GM10248 (cell line): ENCODE data around the gene ZMYM4.

Experiments
- CTCF ChIA-PET: fragments of 300-600 bp; sonication (Branson Sonifier 250); formaldehyde crosslinking; extraction: SDS; loops from one replicate; lab custom pipeline; 2021; ENCODE audit warnings: antibody characterized with exemption; lab: Yijun Ruan, JAX
- POLR2A ChIA-PET: fragments of 350-650 bp; sonication (Branson Sonifier 250); formaldehyde crosslinking; extraction: SDS; loops from one replicate; lab custom pipeline; 2020; ENCODE audit warnings: antibody characterized with exemption; lab: Yijun Ruan, JAX
- DNase-seq: peaks from one replicate; pipeline ENCODE4 v3.0.0; 2012; ENCODE audit errors: extremely low spot score
- TF ChIP-seq, protein P1 (sequence below): IDR thresholded peaks from 2 replicates; pipeline ENCODE4 v1.5.1; 2012; ENCODE audit warnings: mild to moderate bottlenecking, low read depth; ENCODE audit errors: extremely low read depth, missing control alignments, control extremely low read depth

The ZMYM4 gene

GRCh38 chr1:35282172-35282571 is 13.7 kb downstream of the ZMYM4 start:
- ChIA-PET CTCF (interaction anchor here (1.1 kb wide), 1 partner anchor 9 kb away, joined by 3 read pairs; no protein-coding TSS in a partner anchor), POLR2A (no interaction called here)
- TF ChIP-seq, protein P1, sequence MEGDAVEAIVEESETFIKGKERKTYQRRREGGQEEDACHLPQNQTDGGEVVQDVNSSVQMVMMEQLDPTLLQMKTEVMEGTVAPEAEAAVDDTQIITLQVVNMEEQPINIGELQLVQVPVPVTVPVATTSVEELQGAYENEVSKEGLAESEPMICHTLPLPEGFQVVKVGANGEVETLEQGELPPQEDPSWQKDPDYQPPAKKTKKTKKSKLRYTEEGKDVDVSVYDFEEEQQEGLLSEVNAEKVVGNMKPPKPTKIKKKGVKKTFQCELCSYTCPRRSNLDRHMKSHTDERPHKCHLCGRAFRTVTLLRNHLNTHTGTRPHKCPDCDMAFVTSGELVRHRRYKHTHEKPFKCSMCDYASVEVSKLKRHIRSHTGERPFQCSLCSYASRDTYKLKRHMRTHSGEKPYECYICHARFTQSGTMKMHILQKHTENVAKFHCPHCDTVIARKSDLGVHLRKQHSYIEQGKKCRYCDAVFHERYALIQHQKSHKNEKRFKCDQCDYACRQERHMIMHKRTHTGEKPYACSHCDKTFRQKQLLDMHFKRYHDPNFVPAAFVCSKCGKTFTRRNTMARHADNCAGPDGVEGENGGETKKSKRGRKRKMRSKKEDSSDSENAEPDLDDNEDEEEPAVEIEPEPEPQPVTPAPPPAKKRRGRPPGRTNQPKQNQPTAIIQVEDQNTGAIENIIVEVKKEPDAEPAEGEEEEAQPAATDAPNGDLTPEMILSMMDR, result no peak
- no peak for DNase-seq

DNA sequence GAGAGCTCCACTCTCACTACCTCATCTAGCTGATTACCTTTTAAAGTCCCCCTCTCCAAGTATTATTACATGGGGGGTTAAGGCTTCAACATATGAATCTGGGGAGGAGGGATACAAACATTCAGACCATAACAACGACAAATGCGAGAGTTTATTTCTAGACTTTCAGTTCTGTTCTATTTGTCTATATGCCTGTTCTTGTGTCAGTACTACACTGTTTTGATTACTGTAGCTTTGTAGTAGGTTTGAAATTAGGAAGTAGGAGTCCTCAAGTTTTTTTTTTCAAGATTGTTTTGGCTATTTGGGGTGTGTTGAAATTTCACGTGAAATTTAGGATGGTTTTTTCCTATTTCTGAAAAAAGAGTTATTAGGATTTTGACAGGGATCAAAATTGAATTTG is 16.3 kb downstream of the ZMYM4 start:
- TF ChIP-seq, protein P1, result no peak
- CTCF ChIA-PET, result interaction anchor here (1.0 kb wide), 1 partner anchor 82 kb away, joined by 3 read pairs; no protein-coding TSS in a partner anchor
- POLR2A ChIA-PET, result no interaction called here
- DNase-seq, result no peak

GRCh38 chr1:35285771-35286606 is 17.5 kb downstream of the ZMYM4 start:
- TF ChIP-seq, protein P1, result no peak
- POLR2A ChIA-PET, result interaction anchor here (0.6 kb wide), 1 partner anchor 483 kb away, joined by 11 read pairs; no protein-coding TSS in a partner anchor
- CTCF ChIA-PET, result no interaction called here
- DNase-seq, result no peak

DNA sequence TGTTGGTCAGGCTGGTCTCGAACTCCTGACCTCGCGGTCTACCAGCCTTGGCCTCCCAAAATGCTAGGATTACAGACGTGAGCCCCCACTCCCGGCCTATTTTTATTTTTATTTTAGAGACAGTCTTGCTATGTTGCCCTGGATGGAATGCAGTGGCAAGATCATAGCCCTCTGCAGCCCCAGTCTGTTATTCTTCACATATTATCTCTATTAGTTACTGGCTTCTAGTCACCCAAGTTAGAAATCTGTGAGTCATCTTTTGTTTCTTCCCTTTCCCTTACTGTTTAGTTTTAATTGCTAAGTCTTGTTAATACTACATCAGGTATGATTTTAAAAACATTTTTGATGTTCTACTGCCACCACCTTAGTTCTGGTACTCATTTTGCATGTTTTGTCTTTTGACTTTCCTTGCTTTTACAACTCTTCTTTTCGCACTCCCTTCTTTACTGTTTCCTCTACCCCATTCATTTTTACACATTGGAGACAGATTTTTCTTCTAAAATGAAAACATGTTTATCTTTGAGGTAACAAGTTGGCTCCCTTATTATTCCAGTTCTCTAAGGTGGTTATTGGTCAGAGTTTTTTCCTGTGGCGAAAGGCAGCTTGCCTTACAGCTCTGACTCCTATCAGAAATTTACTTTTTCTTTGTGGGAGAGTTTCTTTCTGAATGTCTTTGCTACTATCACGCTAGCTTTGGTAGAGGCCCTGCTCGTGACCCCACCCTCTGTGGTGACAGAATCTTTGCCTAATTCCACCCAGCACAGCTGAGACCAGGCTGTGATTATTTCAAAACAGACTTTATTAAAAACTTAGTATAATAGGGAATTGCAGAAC is 19.5 kb downstream of the ZMYM4 start:
- ChIA-PET POLR2A (interaction anchor here (0.5 kb wide), 2 partner anchors 47 to 271 kb away, joined by 3 to 4 read pairs; no protein-coding TSS in a partner anchor), CTCF (interaction anchor here (0.8 to 1.5 kb wide), 4 partner anchors 10 to 421 kb away, joined by 3 read pairs; no protein-coding TSS in a partner anchor)
- TF ChIP-seq, protein P1, result no peak
- DNase-seq, result no peak

GRCh38 chr1:35288761-35289160 is 20.3 kb downstream of the ZMYM4 start:
- no peak for DNase-seq
- ChIA-PET POLR2A (no interaction called here), CTCF (interaction anchor here (0.6 to 2.3 kb wide), 6 partner anchors 10 to 422 kb away, joined by 3 to 7 read pairs (median 3); no protein-coding TSS in a partner anchor)
- TF ChIP-seq, protein P1, result no peak

GRCh38 chr1:35290452-35290851 is 21.9 kb downstream of the ZMYM4 start:
- TF ChIP-seq, protein P1, result no peak
- no peak for DNase-seq
- ChIA-PET POLR2A (no interaction called here), CTCF (interaction anchor here (1.4 to 2.3 kb wide), 3 partner anchors 8 to 26 kb away, joined by 3 to 7 read pairs (median 3); no protein-coding TSS in a partner anchor)
